HepG2 (cell line): ENCODE measurements around the gene NEK8. TPM values are rescaled to one million over a fixed set of nuclear protein-coding genes. Genes with fewer than 3 reads are reported as not detected.
A peak's percentile ranks its signal among the peaks of the same experiment; 100 is the strongest.

Source experiments
- ATAC-seq: fragments of 200-7000 bp; cut with Tn5 transposase; 3 replicates; pipeline ENCODE4 v1.9.1; 2020; ENCODE audit warnings: mild to moderate bottlenecking, moderate library complexity
- BruUV-seq: library from RNA; stranded (reverse); fragments of 400-500 nt; replicated peaks from 2 replicates; lab custom pipeline; 2021; lab: Mats Ljungman, UMichigan
- CTCF ChIA-PET: fragments of 300-600 bp; formaldehyde crosslinking; extraction: SDS; loops from one replicate; lab custom pipeline; 2021; ENCODE audit warnings: low total read pairs, inconsistent platforms, low intra/inter-chr PET ratio; lab: Yijun Ruan, JAX
- POLR2A ChIA-PET: fragments of 350-600 bp; sonication (Branson Sonifier 250); formaldehyde crosslinking; loops from one replicate; lab custom pipeline; 2020; ENCODE audit warnings: antibody characterized with exemption, inconsistent platforms; lab: Yijun Ruan, JAX
- DNase-seq: peaks from one replicate; pipeline ENCODE4 v3.0.0-alpha.2; 2015; ENCODE audit warnings: low spot score
- FAIRE-seq: peaks from 3 replicates; lab custom pipeline; 2011; peaks lifted over from hg19 to GRCh38; lab: Jason Lieb, UNC
- H2AFZ ChIP-seq: one replicate; pipeline ENCODE4 v1.6.1; 2011; ENCODE audit warnings: low read length, inconsistent platforms
- H3K27ac ChIP-seq: fragments of 300-600 bp; 3 replicates; pipeline ENCODE4 v1.8.0; 2011; ENCODE audit warnings: mixed run types, mild to moderate bottlenecking, mixed read lengths, low read length, inconsistent platforms; ENCODE audit not compliant: insufficient read depth; ENCODE audit errors: extremely low read length
- H3K27me3 ChIP-seq, 2 experiments: fragments of 200-600 bp in 1 of 2; 2 replicates in 1 of 2; 3 replicates in 1 of 2; pipeline versions ENCODE4 v1.6.0 to v1.8.0; 2011; ENCODE audit warnings: low read length in 2 of 2, mild to moderate bottlenecking in 2 of 2, moderate library complexity in 2 of 2, inconsistent platforms in 1 of 2; ENCODE audit not compliant: insufficient read depth in 2 of 2, control insufficient read depth in 1 of 2
- H3K36me3 ChIP-seq, 2 experiments: fragments of 200-600 bp in 1 of 2; replicated peaks in 1 of 2; 2 replicates in 1 of 2; 3 replicates in 1 of 2; pipeline versions ENCODE4 v1.5.1 to v1.8.0; 2011; ENCODE audit warnings: low read length in 2 of 2, inconsistent platforms in 1 of 2; ENCODE audit not compliant: insufficient read depth in 2 of 2, control insufficient read depth in 1 of 2
- H3K4me1 ChIP-seq: 2 replicates; pipeline ENCODE4 v1.5.1; 2012; ENCODE audit warnings: low read length, inconsistent platforms; ENCODE audit not compliant: insufficient read depth
- H3K4me2 ChIP-seq: 2 replicates; pipeline ENCODE4 v1.6.0; 2011; ENCODE audit warnings: low read depth, low read length, inconsistent platforms
- H3K4me3 ChIP-seq, 3 experiments: fragments of 200-600 bp in 1 of 3; sonication (generic), shearing (Covaris generic) in 1 of 3; replicated peaks in 1 of 3; 2 replicates each; pipeline ENCODE4 v1.5.1; 2011 to 2016; ENCODE audit warnings: low read length in 3 of 3, inconsistent platforms in 2 of 3, low read depth in 2 of 3, mild to moderate bottlenecking in 2 of 3, control low read depth in 1 of 3, mixed read lengths in 1 of 3; ENCODE audit not compliant: insufficient read depth in 1 of 3
- H3K79me2 ChIP-seq: one replicate; pipeline ENCODE4 v1.6.1; 2011; ENCODE audit warnings: low read length, inconsistent platforms; ENCODE audit not compliant: insufficient read depth
- H3K9ac ChIP-seq: 2 replicates; pipeline ENCODE4 v1.6.0; 2011; ENCODE audit warnings: mild to moderate bottlenecking, low read depth, low read length, inconsistent platforms; ENCODE audit not compliant: insufficient read depth
- H3K9me3 ChIP-seq: 2 replicates; pipeline ENCODE4 v1.5.1; 2012; ENCODE audit warnings: mild to moderate bottlenecking, low read length
- H4K20me1 ChIP-seq: 2 replicates; pipeline ENCODE4 v1.6.0; 2011; ENCODE audit warnings: inconsistent platforms, mild to moderate bottlenecking, low read length, moderate library complexity; ENCODE audit not compliant: insufficient read depth
- BRD4 ChIP-seq: sonication (generic); formaldehyde crosslinking; IDR thresholded peaks from 2 replicates; pipeline ENCODE4 v1.4.0; 2020; ENCODE audit warnings: missing genetic modification reagents
- CCAR2 ChIP-seq: fragments of 200-400 bp; formaldehyde crosslinking; optimal IDR thresholded peaks from 2 replicates; pipeline ENCODE3; 2018; ENCODE audit warnings: low read depth, mild to moderate bottlenecking, low read length, moderate library complexity
- ETV5 ChIP-seq: IDR thresholded peaks from 2 replicates; pipeline ENCODE4 v1.6.1; 2018; ENCODE audit warnings: missing biosample characterization, missing genetic modification reagents, inconsistent platforms, borderline replicate concordance
- FOXK1 ChIP-seq: sonication (generic); formaldehyde crosslinking; IDR thresholded peaks from 2 replicates; pipeline ENCODE4 v1.4.0; 2020; ENCODE audit warnings: low read depth, missing genetic modification reagents, borderline replicate concordance
- HOXD1 ChIP-seq: sonication (generic); formaldehyde crosslinking; IDR thresholded peaks from 2 replicates; pipeline ENCODE4 v1.5.0; 2020; ENCODE audit warnings: missing genetic modification reagents
- KAT8 ChIP-seq: IDR thresholded peaks from 2 replicates; pipeline ENCODE4 v1.6.1; 2016; ENCODE audit warnings: missing genetic modification reagents, missing compliant biosample characterization
- KLF13 ChIP-seq: sonication (generic); formaldehyde crosslinking; IDR thresholded peaks from 2 replicates; pipeline ENCODE4 v1.4.0; 2020; ENCODE audit warnings: mild to moderate bottlenecking, missing genetic modification reagents
- NONO ChIP-seq, 2 experiments: fragments of 450-650 bp in 1 of 2; sonication (generic) in 1 of 2; formaldehyde crosslinking in 1 of 2; IDR thresholded peaks in 1 of 2; conservative IDR thresholded peaks in 1 of 2; 2 replicates each; pipeline versions ENCODE4 v1.6.1 to v1.8.0; 2017 to 2022; ENCODE audit warnings: mild to moderate bottlenecking in 1 of 2, missing genetic modification reagents in 1 of 2, moderate library complexity in 1 of 2
- TBX2 ChIP-seq: sonication (generic); formaldehyde crosslinking; IDR thresholded peaks from 2 replicates; pipeline ENCODE4 v1.5.0; 2020; ENCODE audit warnings: missing genetic modification reagents, mild to moderate bottlenecking, borderline replicate concordance
- YEATS2 ChIP-seq: sonication (generic); formaldehyde crosslinking; IDR thresholded peaks from 2 replicates; pipeline ENCODE4 v1.4.0; 2020; ENCODE audit warnings: missing genetic modification reagents, borderline replicate concordance
- ZNF33A ChIP-seq: sonication (generic); formaldehyde crosslinking; IDR thresholded peaks from 2 replicates; pipeline ENCODE4 v1.5.1; 2020; ENCODE audit warnings: missing genetic modification reagents, mild to moderate bottlenecking, moderate library complexity, borderline replicate concordance
- ZNF564 ChIP-seq: sonication (generic); formaldehyde crosslinking; IDR thresholded peaks from 2 replicates; pipeline ENCODE4 v1.8.1; 2023; ENCODE audit warnings: mild to moderate bottlenecking, missing genetic modification reagents
- ZNF737 ChIP-seq: sonication (generic); formaldehyde crosslinking; IDR thresholded peaks from 2 replicates; pipeline ENCODE4 v1.5.0; 2020; ENCODE audit warnings: missing genetic modification reagents, mild to moderate bottlenecking, borderline replicate concordance
- WGBS: methylation state at CpG from one replicate; pipeline ENCODE4 v1.1.6; 2017; ENCODE audit warnings: low lambda C conversion rate; 5-methylcytosine and 5-hydroxymethylcytosine counted together
- in situ Hi-C: cut with HindIII; loops from 2 replicates; pipeline ENCODE4 v1.10.0; 2017; ENCODE audit warnings: low pct_unique_long_range_greater_than_20kb; ENCODE audit not compliant: extremely low pct_ligation_motif_present
- intact Hi-C: fragments of 100-400 bp; cut with micrococcal nuclease; formaldehyde crosslinking; loops from one replicate; pipeline ENCODE4 v1.10.0; 2022; ENCODE audit not compliant: unreplicated experiment
- polyA plus RNA-seq, 8 experiments: library from polyadenylated mRNA; depleted of rRNA in 3 of 8; stranded (reverse) in 7 of 8; unstranded in 1 of 8; fragments of >200 nt; fragmentation: Illumina TruSeq in 4 of 8; extraction: Trizol in 4 of 8; gene quantifications; 2 replicates each; pipeline versions ENCODE4 v1.2.1 to v1.2.3, GENCODE V29; 2011 to 2016; ENCODE audit warnings: low read depth in 4 of 8, missing spikeins in 1 of 8, mixed read lengths in 1 of 8; ENCODE audit not compliant: insufficient read depth in 1 of 8
- total RNA-seq, 5 experiments: library from RNA; depleted of rRNA; stranded (reverse); fragments of >200 nt; fragmentation: Illumina TruSeq; extraction: Trizol; gene quantifications; 2 replicates each; pipeline ENCODE4 v1.2.3, GENCODE V29; 2016; ENCODE audit warnings: low read depth in 1 of 5
- TF ChIP-seq, protein P1 (sequence below): IDR thresholded peaks from 2 replicates; pipeline ENCODE4 v1.4.0; 2020; ENCODE audit warnings: mild to moderate bottlenecking, missing genetic modification reagents
- TF ChIP-seq, protein P2 (sequence below): sonication (generic); IDR thresholded peaks from 2 replicates; pipeline ENCODE4 v1.6.1; 2016; ENCODE audit warnings: low read depth, borderline replicate concordance
- TF ChIP-seq, protein P3 (sequence below): IDR thresholded peaks from 2 replicates; pipeline ENCODE4 v1.6.1; 2018; ENCODE audit warnings: missing genetic modification reagents

The NEK8 gene
- total and polyA plus RNA-seq, 2 of the 13 experiments (the other 11 are each of a cell fraction or from before 2014, with no cell fraction given): 5.8 to 13.5 TPM

DNA sequence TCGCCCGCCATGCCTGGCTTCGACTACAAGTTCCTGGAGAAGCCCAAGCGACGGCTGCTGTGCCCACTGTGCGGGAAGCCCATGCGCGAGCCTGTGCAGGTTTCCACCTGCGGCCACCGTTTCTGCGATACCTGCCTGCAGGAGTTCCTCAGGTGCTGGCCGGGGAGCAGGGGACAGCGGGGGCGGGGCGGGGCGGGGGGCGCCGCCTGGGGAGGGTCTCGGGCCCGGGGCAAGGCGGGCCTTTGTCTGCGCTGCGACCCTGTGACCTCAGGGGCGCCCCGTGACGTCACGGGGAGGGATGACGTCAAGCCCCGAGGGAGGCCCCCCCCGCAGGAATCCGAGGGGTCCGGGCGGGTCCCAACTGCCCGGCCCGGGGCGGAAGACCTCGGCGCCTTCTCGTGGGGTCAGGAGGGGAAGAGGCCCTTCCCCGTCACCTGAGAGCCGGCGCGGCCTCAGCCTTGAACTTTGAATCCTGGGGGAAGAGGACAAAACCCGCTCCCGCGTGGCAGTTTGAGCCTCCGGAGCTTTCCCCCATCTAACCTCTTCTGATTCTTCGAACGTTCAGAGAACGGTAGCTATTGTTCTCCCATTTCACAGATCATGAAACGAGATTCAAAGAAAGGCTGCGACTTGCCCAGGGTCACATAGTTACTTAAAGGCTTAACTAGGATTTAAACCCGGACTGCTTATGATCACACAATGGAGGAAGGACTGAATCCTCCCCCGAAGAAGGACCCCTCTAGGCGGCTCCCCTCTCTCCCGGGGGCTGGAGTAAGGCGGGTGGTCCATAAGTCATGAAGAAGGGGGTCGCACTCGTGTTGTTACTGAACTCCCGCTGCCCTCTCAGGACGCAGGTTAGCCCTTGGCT lies 15.8 kb downstream of the NEK8 start:
- WGBS: under 1% methylated on average over 13 of the region's 61 CpGs
- no peak for TF ChIP-seq ZNF737
- peak; percentile 22; the same call in 1 of the 2 replicates for TF ChIP-seq HOXD1 (CRISPR knock-in tag)
- no peak for TF ChIP-seq YEATS2
- no peak for TF ChIP-seq KLF13 (CRISPR knock-in tag)
- peak; percentile 37; the same call in 1 of the 2 replicates for TF ChIP-seq KAT8
- TF ChIP-seq, protein P1, sequence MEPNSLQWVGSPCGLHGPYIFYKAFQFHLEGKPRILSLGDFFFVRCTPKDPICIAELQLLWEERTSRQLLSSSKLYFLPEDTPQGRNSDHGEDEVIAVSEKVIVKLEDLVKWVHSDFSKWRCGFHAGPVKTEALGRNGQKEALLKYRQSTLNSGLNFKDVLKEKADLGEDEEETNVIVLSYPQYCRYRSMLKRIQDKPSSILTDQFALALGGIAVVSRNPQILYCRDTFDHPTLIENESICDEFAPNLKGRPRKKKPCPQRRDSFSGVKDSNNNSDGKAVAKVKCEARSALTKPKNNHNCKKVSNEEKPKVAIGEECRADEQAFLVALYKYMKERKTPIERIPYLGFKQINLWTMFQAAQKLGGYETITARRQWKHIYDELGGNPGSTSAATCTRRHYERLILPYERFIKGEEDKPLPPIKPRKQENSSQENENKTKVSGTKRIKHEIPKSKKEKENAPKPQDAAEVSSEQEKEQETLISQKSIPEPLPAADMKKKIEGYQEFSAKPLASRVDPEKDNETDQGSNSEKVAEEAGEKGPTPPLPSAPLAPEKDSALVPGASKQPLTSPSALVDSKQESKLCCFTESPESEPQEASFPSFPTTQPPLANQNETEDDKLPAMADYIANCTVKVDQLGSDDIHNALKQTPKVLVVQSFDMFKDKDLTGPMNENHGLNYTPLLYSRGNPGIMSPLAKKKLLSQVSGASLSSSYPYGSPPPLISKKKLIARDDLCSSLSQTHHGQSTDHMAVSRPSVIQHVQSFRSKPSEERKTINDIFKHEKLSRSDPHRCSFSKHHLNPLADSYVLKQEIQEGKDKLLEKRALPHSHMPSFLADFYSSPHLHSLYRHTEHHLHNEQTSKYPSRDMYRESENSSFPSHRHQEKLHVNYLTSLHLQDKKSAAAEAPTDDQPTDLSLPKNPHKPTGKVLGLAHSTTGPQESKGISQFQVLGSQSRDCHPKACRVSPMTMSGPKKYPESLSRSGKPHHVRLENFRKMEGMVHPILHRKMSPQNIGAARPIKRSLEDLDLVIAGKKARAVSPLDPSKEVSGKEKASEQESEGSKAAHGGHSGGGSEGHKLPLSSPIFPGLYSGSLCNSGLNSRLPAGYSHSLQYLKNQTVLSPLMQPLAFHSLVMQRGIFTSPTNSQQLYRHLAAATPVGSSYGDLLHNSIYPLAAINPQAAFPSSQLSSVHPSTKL (CRISPR knock-in tag): peak; percentile 61
- TF ChIP-seq, protein P2, sequence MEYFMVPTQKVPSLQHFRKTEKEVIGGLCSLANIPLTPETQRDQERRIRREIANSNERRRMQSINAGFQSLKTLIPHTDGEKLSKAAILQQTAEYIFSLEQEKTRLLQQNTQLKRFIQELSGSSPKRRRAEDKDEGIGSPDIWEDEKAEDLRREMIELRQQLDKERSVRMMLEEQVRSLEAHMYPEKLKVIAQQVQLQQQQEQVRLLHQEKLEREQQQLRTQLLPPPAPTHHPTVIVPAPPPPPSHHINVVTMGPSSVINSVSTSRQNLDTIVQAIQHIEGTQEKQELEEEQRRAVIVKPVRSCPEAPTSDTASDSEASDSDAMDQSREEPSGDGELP: peak; percentile 69; the same call in 1 of the 2 replicates
- no peak for TF ChIP-seq NONO (IDR thresholded peaks at IDR 0.05)
- 0 out of 2 replicates have a peak, but pooled peaks have one; percentile 45 for TF ChIP-seq NONO (CRISPR knock-in tag; conservative IDR thresholded peaks at IDR 0.05)
- TF ChIP-seq ETV5 (CRISPR knock-in tag): peak; percentile 66
- TF ChIP-seq FOXK1: peak; percentile 31; the same call in 1 of the 2 replicates
- TF ChIP-seq, protein P3, sequence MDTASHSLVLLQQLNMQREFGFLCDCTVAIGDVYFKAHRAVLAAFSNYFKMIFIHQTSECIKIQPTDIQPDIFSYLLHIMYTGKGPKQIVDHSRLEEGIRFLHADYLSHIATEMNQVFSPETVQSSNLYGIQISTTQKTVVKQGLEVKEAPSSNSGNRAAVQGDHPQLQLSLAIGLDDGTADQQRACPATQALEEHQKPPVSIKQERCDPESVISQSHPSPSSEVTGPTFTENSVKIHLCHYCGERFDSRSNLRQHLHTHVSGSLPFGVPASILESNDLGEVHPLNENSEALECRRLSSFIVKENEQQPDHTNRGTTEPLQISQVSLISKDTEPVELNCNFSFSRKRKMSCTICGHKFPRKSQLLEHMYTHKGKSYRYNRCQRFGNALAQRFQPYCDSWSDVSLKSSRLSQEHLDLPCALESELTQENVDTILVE (CRISPR knock-in tag): 0 out of 2 replicates have a peak, but pooled peaks have one; percentile 42
- TF ChIP-seq ZNF564 (CRISPR knock-in tag): peak; percentile 29; the same call in 1 of the 2 replicates
- TF ChIP-seq CCAR2: no peak
- 0 out of 2 replicates have a peak, but pooled peaks have one; percentile 38 for TF ChIP-seq BRD4 (CRISPR knock-in tag)
- TF ChIP-seq TBX2 (CRISPR knock-in tag): peak; percentile 15; the same call in 1 of the 2 replicates
- no peak for TF ChIP-seq ZNF33A

More for the DNA sequence above, 15.8 kb downstream of the NEK8 start:
- in situ Hi-C loops: loop anchor here (25.0 kb wide), 1 partner anchor 368 kb away; no protein-coding TSS in a partner anchor
- Histone ChIP-seq H3K4me2 (peak overlapping the region; percentile 98), H3K4me1 (peaks cover 53% of the 10 kb centered on the region), H3K9ac (peak overlapping the region; percentile 98), H3K79me2 (peaks cover 33% of the 10 kb centered on the region), H3K27ac (peak overlapping the region; percentile 95), H3K4me3 (peak overlapping the region; percentile 72 to 93 (median 74)), H3K36me3 (peaks cover 34 to 39% of the 10 kb centered on the region in 2 experiments), H3K9me3 (no peaks in the 10 kb centered on the region), H2AFZ (no peak overlapping the region), H3K27me3 (no peaks in the 10 kb centered on the region; a peak in 1 of 5 replicates), H4K20me1 (peaks cover 37% of the 10 kb centered on the region)
- FAIRE-seq (no peak), ATAC-seq (peak; percentile 3), DNase-seq (peak; percentile 71)
- CTCF ChIA-PET: interaction anchor here (2.8 kb wide), 1 partner anchor 17 kb away, joined by 14 read pairs; the partner anchor contains the start of gene TLCD1
- TSS peak; percentile 90 for BruUV-seq
- intact Hi-C loops: no loop called here
- POLR2A ChIA-PET: interaction anchor here (0.9 to 12.3 kb wide), 17 partner anchors 9 to 208 kb away, joined by 3 to 590 read pairs (median 6); partner anchors contain the start of genes BLTP2, DHRS13, FAM222B and FLOT2
